ENCODE data around the gene BCL2L11.

BCL2L11 gene

GRCh38 chr2:111100765-111101162 lies 19.9 kb upstream of the BCL2L11 start:
- no peak for TF ChIP-seq CSRNP3 (CRISPR knock-in tag; IDR thresholded peaks at IDR 0.05)
- no peak for TF ChIP-seq TSHZ2 (CRISPR knock-in tag; IDR thresholded peaks at IDR 0.05)
- TF ChIP-seq ZNF8 (CRISPR knock-in tag; IDR thresholded peaks at IDR 0.05): no peak
- no peak for TF ChIP-seq ESRRG (CRISPR knock-in tag; IDR thresholded peaks at IDR 0.05)

GRCh38 chr2:111101592-111101991 lies 19.1 kb upstream of the BCL2L11 start:
- TF ChIP-seq ZNF565 (CRISPR knock-in tag; conservative IDR thresholded peaks at IDR 0.05; ENCODE audit: low read depth) (no peak), ARNTL (CRISPR knock-in tag; IDR thresholded peaks at IDR 0.05; ENCODE audit: borderline replicate concordance, low read depth) (no peak), CSRNP3 (CRISPR knock-in tag; IDR thresholded peaks at IDR 0.05) (no peak), ZNF70 (CRISPR knock-in tag; IDR thresholded peaks at IDR 0.05) (no peak), RARB (CRISPR knock-in tag; IDR thresholded peaks at IDR 0.05) (no peak), ESRRG (CRISPR knock-in tag; IDR thresholded peaks at IDR 0.05) (no peak), GLIS3 (CRISPR knock-in tag; IDR thresholded peaks at IDR 0.05) (no peak), ZFP30 (CRISPR knock-in tag; IDR thresholded peaks at IDR 0.05) (no peak), TSHZ2 (CRISPR knock-in tag; IDR thresholded peaks at IDR 0.05) (no peak), SNAI2 (CRISPR knock-in tag; IDR thresholded peaks at IDR 0.05) (no peak), ISL1 (CRISPR knock-in tag; IDR thresholded peaks at IDR 0.05) (no peak)
- TF ChIP-seq, protein P1, sequence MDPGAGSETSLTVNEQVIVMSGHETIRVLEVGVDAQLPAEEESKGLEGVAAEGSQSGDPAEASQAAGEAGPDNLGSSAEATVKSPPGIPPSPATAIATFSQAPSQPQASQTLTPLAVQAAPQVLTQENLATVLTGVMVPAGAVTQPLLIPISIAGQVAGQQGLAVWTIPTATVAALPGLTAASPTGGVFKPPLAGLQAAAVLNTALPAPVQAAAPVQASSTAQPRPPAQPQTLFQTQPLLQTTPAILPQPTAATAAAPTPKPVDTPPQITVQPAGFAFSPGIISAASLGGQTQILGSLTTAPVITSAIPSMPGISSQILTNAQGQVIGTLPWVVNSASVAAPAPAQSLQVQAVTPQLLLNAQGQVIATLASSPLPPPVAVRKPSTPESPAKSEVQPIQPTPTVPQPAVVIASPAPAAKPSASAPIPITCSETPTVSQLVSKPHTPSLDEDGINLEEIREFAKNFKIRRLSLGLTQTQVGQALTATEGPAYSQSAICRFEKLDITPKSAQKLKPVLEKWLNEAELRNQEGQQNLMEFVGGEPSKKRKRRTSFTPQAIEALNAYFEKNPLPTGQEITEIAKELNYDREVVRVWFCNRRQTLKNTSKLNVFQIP (CRISPR knock-in tag; IDR thresholded peaks at IDR 0.05; ENCODE audit: borderline replicate concordance, low read depth): no peak
- no peak for ATAC-seq

More at GRCh38 chr2:111100765-111101162, 19.9 kb upstream of the BCL2L11 start:
- ATAC-seq: no peak

DNA sequence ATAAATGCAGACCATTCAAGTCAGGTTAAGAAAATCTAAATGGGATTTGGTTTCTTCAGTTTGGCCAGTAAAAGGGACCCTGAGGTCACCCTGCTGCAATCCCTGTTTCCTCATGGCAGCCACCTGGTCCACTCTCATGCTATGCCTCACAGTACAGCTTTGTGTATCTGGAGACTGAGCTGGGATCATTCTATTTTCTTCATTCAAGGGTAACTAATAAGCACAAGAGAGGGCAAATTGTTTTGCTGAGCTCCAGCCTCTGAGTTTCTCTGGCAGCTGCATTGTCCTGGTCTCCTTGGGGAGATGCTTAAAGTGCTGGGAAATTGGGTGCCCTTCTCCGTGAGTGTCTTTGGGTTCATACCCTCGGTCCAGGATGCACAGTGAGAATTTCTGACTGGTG lies 18.5 kb upstream of the BCL2L11 start:
- TF ChIP-seq TSHZ2 (CRISPR knock-in tag; IDR thresholded peaks at IDR 0.05): no peak
- TF ChIP-seq CSRNP3 (CRISPR knock-in tag; IDR thresholded peaks at IDR 0.05): no peak
- TF ChIP-seq, protein P2, sequence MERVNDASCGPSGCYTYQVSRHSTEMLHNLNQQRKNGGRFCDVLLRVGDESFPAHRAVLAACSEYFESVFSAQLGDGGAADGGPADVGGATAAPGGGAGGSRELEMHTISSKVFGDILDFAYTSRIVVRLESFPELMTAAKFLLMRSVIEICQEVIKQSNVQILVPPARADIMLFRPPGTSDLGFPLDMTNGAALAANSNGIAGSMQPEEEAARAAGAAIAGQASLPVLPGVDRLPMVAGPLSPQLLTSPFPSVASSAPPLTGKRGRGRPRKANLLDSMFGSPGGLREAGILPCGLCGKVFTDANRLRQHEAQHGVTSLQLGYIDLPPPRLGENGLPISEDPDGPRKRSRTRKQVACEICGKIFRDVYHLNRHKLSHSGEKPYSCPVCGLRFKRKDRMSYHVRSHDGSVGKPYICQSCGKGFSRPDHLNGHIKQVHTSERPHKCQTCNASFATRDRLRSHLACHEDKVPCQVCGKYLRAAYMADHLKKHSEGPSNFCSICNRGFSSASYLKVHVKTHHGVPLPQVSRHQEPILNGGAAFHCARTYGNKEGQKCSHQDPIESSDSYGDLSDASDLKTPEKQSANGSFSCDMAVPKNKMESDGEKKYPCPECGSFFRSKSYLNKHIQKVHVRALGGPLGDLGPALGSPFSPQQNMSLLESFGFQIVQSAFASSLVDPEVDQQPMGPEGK (CRISPR knock-in tag; IDR thresholded peaks at IDR 0.05; ENCODE audit: borderline replicate concordance): no peak
- no peak for TF ChIP-seq ARNTL (CRISPR knock-in tag; IDR thresholded peaks at IDR 0.05; ENCODE audit: borderline replicate concordance, low read depth)
- no peak for TF ChIP-seq TOX (CRISPR knock-in tag; IDR thresholded peaks at IDR 0.05; ENCODE audit: borderline replicate concordance)
- no peak for TF ChIP-seq BACH2 (CRISPR knock-in tag; IDR thresholded peaks at IDR 0.05; ENCODE audit: borderline replicate concordance)
- no peak for TF ChIP-seq CSDC2 (CRISPR knock-in tag; IDR thresholded peaks at IDR 0.05)
- TF ChIP-seq ZFP30 (CRISPR knock-in tag; IDR thresholded peaks at IDR 0.05): no peak
- no peak for TF ChIP-seq TCF4 (CRISPR knock-in tag; IDR thresholded peaks at IDR 0.05; ENCODE audit: borderline replicate concordance)
- no peak for TF ChIP-seq SNAI2 (CRISPR knock-in tag; IDR thresholded peaks at IDR 0.05)
- no peak for TF ChIP-seq ESRRG (CRISPR knock-in tag; IDR thresholded peaks at IDR 0.05)
- no peak for TF ChIP-seq OSR1 (CRISPR knock-in tag; IDR thresholded peaks at IDR 0.05)
- ATAC-seq: no peak
